ENCODE data around the gene UBA1. TPM values are rescaled to one million over a fixed set of nuclear protein-coding genes. Genes with fewer than 3 reads are reported as not detected.
A peak's percentile ranks its signal among the peaks of the same experiment; 100 is the strongest.

UBA1 gene
- 100 to 1,000 TPM; 151 to 190 (median 174) TPM for polyA plus RNA-seq (ENCODE audit: low read depth in 6 of 6)

- peaks cover 53 to 79% (median 55%) of the 10 kb centered on the region in 3 donors for H3K4me1 Mint-ChIP-seq
- H3K9me3 Mint-ChIP-seq = no peaks in the 10 kb centered on the region
- ATAC-seq (ENCODE audit: low read depth in 2 of 2) (peak; percentile 78 to 82), DNase-seq (peak; percentile 97)
- H3K36me3 Mint-ChIP-seq = peaks cover 0 to 4% of the 10 kb centered on the region in 2 donors
- H3K4me3 Mint-ChIP-seq = peak within 1 kb of the TSS; percentile 90 to 100 (median 98)
- peak within 1 kb of the TSS; percentile 99 to 100 (median 100) for H3K27ac Mint-ChIP-seq
- H3K27me3 Mint-ChIP-seq = no peaks in the 10 kb centered on the region
These were observed at the start of gene UBA1 for GRCh38 chrX:47193475-47194193. TSS of gene UBA1 (plus strand) at chrX:47193829. CDS start at chrX:47198803, 4,974 bp downstream.

DNA sequence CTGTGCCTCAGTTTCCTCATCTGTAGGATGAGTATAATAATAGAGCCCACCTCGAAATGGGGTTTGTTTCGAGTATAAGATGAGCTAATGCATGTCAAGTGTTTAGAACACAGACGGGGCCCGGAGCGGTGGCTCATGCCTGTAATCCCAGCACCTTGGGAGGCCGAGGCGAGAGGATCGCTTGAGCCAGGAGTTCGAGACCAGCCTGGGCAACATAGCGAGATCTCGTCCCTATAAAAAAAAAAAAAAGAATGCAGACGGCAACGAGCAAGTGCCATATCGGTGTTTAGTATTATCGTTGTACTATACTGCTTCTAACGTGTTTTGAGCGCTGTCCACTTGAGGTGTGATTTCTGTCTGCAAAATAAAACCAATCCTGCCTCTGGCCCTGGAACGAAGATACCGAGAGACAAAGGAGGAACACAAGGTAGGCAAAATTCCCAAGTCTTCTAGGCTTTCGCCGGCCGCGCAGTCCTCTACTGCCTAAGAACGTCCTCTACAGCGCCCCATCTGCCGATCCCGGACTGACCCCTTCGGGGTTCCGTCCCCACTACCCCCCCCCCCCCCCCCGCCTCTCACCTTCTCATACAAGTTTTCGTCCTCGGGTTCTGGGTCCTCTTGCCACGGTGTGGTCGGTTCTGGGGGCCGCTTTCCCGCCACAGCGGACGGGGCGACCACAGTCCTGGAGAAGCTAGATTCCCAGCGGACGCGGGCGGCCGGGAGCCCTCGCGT, 49.6 kb upstream of the UBA1 start:
- H3K9me3 Mint-ChIP-seq = peaks cover 0 to 4% (median 0%) of the 10 kb centered on the region in 7 donors
- H3K36me3 Mint-ChIP-seq = peaks cover 0 to 8% of the 10 kb centered on the region in 2 donors
- ATAC-seq (ENCODE audit: low read depth in 2 of 2) (peak; percentile 7 to 12), DNase-seq (no peak)
- peaks cover 26 to 36% (median 26%) of the 10 kb centered on the region in 3 donors for H3K4me1 Mint-ChIP-seq
- H3K27me3 Mint-ChIP-seq = peaks cover 0 to 10% (median 0%) of the 10 kb centered on the region in 3 donors
- peak overlapping the region; percentile 88 to 99 (median 98) for H3K27ac Mint-ChIP-seq
- H3K4me3 Mint-ChIP-seq = peak overlapping the region; percentile 94 to 99 (median 98)

GRCh38 chrX:47144626-47145394, 48.8 kb upstream of the UBA1 start, which contains the start of the genes NDUFB11 and RBM10:
TSS of gene NDUFB11 (minus strand) at chrX:47144702. CDS start at chrX:47144679, 23 bp downstream.
TSS of gene RBM10 (plus strand) at chrX:47145221. CDS start at chrX:47147482, 2,261 bp downstream.
- peaks cover 0 to 5% (median 0%) of the 10 kb centered on the region in 3 donors for H3K27me3 Mint-ChIP-seq
- peaks cover 0 to 8% of the 10 kb centered on the region in 2 donors for H3K36me3 Mint-ChIP-seq
- peak within 1 kb of the TSS; percentile 94 to 99 (median 98) for H3K4me3 Mint-ChIP-seq
- peaks cover 0 to 4% (median 0%) of the 10 kb centered on the region in 7 donors for H3K9me3 Mint-ChIP-seq
- peak; percentile 86 to 89 for ATAC-seq (ENCODE audit: low read depth in 2 of 2)
- DNase-seq = peak; percentile 89
- peaks cover 24 to 36% (median 26%) of the 10 kb centered on the region in 3 donors for H3K4me1 Mint-ChIP-seq
- peak within 1 kb of the TSS; percentile 96 to 99 (median 98) for H3K27ac Mint-ChIP-seq

- H3K36me3 Mint-ChIP-seq = peaks cover 0 to 4% of the 10 kb centered on the region in 2 donors
- H3K27ac Mint-ChIP-seq = peak overlapping the region; percentile 96 to 99 (median 98)
- ATAC-seq (ENCODE audit: low read depth in 2 of 2) (peak; percentile 28 to 31), DNase-seq (peak; percentile 3)
- peaks cover 22 to 36% (median 26%) of the 10 kb centered on the region in 3 donors for H3K4me1 Mint-ChIP-seq
- peaks cover 0 to 2% (median 0%) of the 10 kb centered on the region in 3 donors for H3K27me3 Mint-ChIP-seq
- H3K9me3 Mint-ChIP-seq = peaks cover 0 to 4% (median 0%) of the 10 kb centered on the region in 7 donors
- peak overlapping the region; percentile 94 to 99 (median 98) for H3K4me3 Mint-ChIP-seq
These were observed 48.1 kb upstream of the UBA1 start for GRCh38 chrX:47145395-47146120.

- H3K36me3 Mint-ChIP-seq = no peaks in the 10 kb centered on the region
- H3K4me3 Mint-ChIP-seq = peak overlapping the region; percentile 94 to 99 (median 98)
- H3K27ac Mint-ChIP-seq = peak overlapping the region; percentile 88 to 99 (median 98)
- no peak for ATAC-seq (ENCODE audit: low read depth in 2 of 2)
- DNase-seq = no peak
- H3K27me3 Mint-ChIP-seq = no peaks in the 10 kb centered on the region
- peaks cover 0 to 4% (median 0%) of the 10 kb centered on the region in 7 donors for H3K9me3 Mint-ChIP-seq
- peaks cover 17 to 36% (median 26%) of the 10 kb centered on the region in 3 donors for H3K4me1 Mint-ChIP-seq
These were observed 47.3 kb upstream of the UBA1 start for GRCh38 chrX:47146121-47146935.

DNA sequence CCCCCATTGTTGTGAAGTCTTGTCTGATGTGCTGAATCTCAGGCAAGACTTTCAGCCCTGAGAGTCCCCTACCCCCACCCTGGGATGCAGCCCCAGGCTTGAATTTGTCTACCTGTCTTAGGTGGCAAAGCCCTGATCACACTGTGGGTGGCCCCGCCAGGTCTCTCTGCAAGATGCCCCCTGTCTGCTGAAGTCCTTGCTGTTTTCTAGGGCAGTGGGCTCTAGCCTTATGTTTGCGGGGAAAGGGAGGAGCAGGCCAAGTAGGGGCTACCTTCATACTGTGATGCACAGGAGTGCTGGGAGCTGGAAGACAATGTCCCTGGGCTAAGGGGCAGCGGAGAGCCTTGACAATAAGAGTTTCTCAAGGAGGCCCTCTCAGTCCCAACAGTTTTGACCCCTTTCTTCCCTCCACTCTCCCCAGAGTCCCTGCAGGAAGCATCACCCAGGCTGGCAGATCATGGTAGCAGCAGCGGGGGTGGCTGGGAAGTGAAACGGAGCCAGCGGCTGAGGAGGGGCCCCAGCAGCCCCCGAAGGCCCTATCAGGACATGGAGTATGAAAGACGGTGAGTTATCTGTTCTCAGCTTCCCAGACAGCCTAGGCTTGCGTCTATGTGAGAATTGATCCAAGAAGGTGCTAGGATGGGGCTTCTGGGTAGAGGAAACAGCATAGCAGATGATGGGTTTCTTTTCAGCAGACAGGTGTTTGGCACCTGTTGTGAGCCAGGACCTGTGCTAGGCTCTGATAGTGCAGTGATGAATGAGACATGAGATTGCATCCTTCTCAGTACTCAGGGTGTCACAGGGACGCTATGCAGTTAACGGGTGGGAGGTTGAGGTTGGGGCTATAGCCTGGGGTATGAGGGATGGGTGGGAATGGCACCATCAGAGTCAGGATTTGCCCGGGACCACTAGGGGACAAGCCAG, 46.4 kb upstream of the UBA1 start:
- peaks cover 17 to 36% (median 26%) of the 10 kb centered on the region in 3 donors for H3K4me1 Mint-ChIP-seq

GRCh38 chrX:47148946-47149345, 44.7 kb upstream of the UBA1 start:
- no peak for DNase-seq
- Mint-ChIP-seq H3K9me3 (peaks cover 0 to 4% (median 0%) of the 10 kb centered on the region in 7 donors), H3K4me1 (peaks cover 17 to 28% (median 18%) of the 10 kb centered on the region in 3 donors), H3K36me3 (no peaks in the 10 kb centered on the region), H3K4me3 (no peak overlapping the region), H3K27ac (no peak overlapping the region), H3K27me3 (no peaks in the 10 kb centered on the region)
- no peak for ATAC-seq (ENCODE audit: low read depth in 2 of 2)

More for the DNA sequence above, 46.4 kb upstream of the UBA1 start:
- Mint-ChIP-seq H3K9me3 (peaks cover 0 to 4% (median 0%) of the 10 kb centered on the region in 7 donors), H3K27ac (peak overlapping the region in 2 of 6 donors; percentile 80 to 81), H3K27me3 (no peaks in the 10 kb centered on the region), H3K36me3 (no peaks in the 10 kb centered on the region), H3K4me3 (peak overlapping the region in 6 of 8 donors; percentile 12 to 99 (median 40))
- no peak for ATAC-seq (ENCODE audit: low read depth in 2 of 2)
- no peak for DNase-seq

DNA sequence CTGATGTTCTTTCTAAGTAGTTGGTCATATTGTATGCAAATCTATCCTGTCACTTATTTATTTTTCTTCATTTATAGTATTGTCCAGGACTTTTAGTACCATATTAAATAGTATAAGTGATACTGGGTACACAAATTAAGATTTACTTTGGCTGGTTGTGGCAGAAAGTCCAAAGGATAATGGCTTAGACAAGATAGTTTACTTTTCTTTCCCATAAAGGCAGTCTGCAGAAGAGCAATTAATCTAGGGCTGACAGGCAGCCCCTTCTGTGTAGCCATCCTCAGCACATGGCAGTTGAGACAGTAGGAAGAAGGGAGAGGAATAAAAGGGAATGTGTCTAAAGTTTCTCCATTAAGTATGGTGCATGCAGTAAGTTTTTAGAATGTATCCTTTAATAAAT, 42.2 kb upstream of the UBA1 start:
- Mint-ChIP-seq H3K4me3 (no peak overlapping the region), H3K4me1 (peaks cover 6 to 14% (median 10%) of the 10 kb centered on the region in 3 donors), H3K27me3 (no peaks in the 10 kb centered on the region), H3K36me3 (no peaks in the 10 kb centered on the region), H3K27ac (peak overlapping the region in 1 of 6 donors; percentile 34), H3K9me3 (no peaks in the 10 kb centered on the region)
- ATAC-seq (ENCODE audit: low read depth in 2 of 2) (no peak), DNase-seq (no peak)

- Mint-ChIP-seq H3K27me3 (no peaks in the 10 kb centered on the region), H3K36me3 (no peaks in the 10 kb centered on the region), H3K27ac (peak overlapping the region in 2 of 6 donors; percentile 36 to 39), H3K4me1 (peaks cover 0 to 11% (median 0%) of the 10 kb centered on the region in 3 donors), H3K4me3 (no peak overlapping the region), H3K9me3 (no peaks in the 10 kb centered on the region)
- ATAC-seq (ENCODE audit: low read depth in 2 of 2) (no peak), DNase-seq (no peak)
These were observed 36.8 kb upstream of the UBA1 start for GRCh38 chrX:47156611-47157520.

DNA sequence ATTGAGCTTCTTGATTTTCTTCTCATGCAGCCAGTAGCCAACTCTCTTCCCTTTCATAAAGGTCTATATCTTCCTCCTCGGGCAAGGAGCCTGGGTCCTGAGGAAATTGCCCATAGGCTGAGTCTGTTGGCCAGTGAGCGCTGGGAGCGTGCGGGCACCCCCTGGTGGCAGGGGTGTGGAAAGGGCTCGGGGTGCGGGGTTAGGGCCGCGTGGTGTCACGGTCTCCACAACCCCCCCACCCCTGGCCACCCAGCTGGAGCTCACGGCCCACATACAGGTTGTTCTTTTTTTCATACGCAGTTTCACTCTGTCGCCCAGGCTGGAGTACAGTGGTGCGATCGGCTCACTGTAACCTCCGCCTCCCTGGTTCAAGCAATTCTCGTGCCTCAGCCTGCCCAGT, 35.5 kb upstream of the UBA1 start:
- Mint-ChIP-seq H3K9me3 (no peaks in the 10 kb centered on the region), H3K27me3 (no peaks in the 10 kb centered on the region), H3K36me3 (no peaks in the 10 kb centered on the region), H3K4me1 (peaks cover 0 to 13% (median 0%) of the 10 kb centered on the region in 3 donors), H3K4me3 (no peak overlapping the region), H3K27ac (peak overlapping the region in 1 of 6 donors; percentile 45)
- no peak for DNase-seq
- ATAC-seq (ENCODE audit: low read depth in 2 of 2) = no peak
